Stimulated activated CD8-positive, alpha-beta memory T cell treated with anti-CD3 and anti-CD28 coated beads, Interleukin-15, amount 100 ng/mL, for 48 hours (primary cell): Measurements from ENCODE around the gene ADAM17.
A peak's percentile ranks its signal among the peaks of the same experiment; 100 is the strongest.
"Not testable (repeated sequence)": the region's sequence is repeated elsewhere in the genome, so short reads cannot be mapped to it uniquely, and the experiment has no call there.

ENCODE experiments used
- DNase-seq, 2 donors: peaks; one replicate each; pipeline ENCODE4 v3.0.0-alpha.2; 2020; ENCODE audit warnings: low read depth in 2 of 2

The ADAM17 gene

GRCh38 chr2:9519250-9519649 is 36.4 kb downstream of the ADAM17 start:
- DNase-seq, result no peak

- DNase-seq, result no peak
Measured at GRCh38 chr2:9518780-9519179, 36.9 kb downstream of the ADAM17 start.

- no peak for DNase-seq
Measured at GRCh38 chr2:9518163-9518562, 37.5 kb downstream of the ADAM17 start.

- no peak for DNase-seq
Measured at GRCh38 chr2:9517118-9517782, 38.4 kb downstream of the ADAM17 start.

- not testable (repeated sequence) for DNase-seq
Measured at GRCh38 chr2:9513946-9514345, 41.7 kb downstream of the ADAM17 start.

- DNase-seq, result no peak
Measured at GRCh38 chr2:9508931-9509330, 46.7 kb downstream of the ADAM17 start.

GRCh38 chr2:9498210-9498609 is 57.4 kb downstream of the ADAM17 start:
- no peak for DNase-seq

GRCh38 chr2:9497017-9497416 is 58.6 kb downstream of the ADAM17 start:
- no peak for DNase-seq

- DNase-seq, result no peak
Measured at GRCh38 chr2:9494081-9494480, 61.5 kb downstream of the ADAM17 start.

DNA sequence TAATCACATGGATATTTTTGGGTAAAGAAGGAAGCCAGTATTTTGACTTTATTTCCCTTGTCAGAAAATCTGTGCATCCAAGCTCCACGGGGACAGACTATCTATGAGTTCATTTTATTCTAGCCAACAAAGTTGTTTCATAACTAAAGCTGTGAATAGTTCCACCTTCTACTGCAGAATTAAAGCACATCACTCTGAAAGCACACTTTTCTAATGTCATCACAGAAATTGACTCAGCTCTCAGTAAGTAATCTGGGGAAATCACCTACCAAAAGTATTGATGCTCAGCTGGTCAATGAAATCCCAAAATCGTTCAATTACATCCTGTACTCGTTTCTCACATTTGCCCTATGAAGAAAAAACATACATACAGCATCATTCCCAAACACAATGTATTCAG is 62.2 kb downstream of the ADAM17 start:
- no peak for DNase-seq

- DNase-seq, result no peak
Measured at GRCh38 chr2:9492927-9493326, 62.7 kb downstream of the ADAM17 start.

DNA sequence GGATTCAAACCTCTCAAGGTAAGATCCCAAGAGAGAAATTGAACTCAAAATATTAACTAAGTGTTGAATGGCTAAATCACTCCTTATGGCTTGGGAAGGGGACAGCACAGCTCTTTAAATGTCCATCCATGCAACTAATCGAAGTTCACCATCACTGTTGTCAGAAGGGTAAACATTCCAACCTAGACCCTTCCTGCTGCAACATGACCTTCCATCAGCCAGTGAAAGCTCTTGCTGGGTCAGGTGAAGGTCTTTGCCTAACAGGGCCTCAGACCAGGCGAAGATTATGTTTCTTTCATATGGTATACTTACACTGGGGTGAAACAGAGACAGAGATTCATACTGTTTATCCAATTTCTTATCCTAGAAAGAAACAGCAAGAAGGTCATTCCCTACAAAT is 64.8 kb downstream of the ADAM17 start:
- DNase-seq, result no peak

DNA sequence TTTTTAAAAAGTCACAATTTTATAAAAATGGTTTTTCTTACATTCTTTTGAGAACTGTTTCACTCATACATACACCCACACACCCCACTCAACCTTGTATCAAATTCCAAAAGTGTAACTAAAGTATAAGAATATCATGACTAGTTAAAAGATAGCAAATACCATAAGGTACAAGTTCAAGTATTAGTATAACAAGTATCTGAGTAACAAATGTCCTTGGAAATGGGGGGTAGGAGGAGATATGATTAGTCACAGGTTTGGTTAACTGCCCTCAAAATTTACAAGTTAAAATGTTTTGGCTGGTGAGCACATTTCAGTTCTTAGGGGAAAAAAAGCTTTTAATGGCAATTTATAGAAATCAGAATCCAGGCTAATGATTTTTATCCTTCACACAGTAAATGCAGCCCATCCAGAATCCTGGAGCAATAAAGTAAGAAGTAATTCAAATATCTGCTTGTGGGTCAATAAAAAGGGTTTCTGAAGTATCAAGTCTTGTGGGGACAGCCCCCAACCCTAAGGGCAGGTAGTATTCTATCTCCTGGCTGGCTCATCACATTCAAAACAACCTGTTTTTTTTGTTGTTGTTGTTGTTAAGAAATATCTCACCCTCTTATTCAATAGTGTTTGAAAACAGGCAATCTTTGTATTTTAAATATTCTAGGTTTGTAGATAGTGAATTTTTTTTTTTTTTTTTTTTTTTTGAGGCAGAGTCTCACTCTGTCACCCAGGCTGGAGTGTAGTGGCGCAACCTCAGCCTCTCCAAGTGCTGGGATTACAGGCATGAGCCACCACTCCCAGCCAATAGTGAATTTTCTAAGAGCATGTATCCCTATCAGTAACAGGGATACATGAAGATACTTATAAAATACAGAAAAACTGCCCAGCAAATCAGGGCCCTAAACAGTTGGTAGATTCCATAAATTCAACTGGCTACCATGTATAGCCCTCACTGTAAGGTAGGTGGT is 66.8 kb downstream of the ADAM17 start:
- DNase-seq, result no peak

DNA sequence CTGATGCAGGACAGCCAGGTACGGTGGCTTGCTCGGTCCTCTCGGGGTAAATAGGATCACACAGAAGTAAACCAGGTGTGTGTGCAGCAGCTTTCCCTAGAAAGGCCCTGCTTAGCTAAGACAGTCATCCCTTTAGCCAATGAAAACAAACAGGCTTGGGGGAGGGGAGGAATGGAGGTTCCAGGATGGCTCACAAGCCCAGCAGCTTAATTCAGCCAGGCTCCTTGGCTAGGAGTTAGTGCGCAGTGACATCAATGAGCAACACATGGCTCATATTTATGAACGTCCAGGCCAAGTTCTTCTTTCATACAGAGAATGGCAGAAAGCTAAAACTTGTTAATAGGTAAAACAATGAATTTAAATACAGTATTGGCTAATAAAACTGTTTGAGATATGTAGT is 71.1 kb downstream of the ADAM17 start:
- DNase-seq, result no peak

DNA sequence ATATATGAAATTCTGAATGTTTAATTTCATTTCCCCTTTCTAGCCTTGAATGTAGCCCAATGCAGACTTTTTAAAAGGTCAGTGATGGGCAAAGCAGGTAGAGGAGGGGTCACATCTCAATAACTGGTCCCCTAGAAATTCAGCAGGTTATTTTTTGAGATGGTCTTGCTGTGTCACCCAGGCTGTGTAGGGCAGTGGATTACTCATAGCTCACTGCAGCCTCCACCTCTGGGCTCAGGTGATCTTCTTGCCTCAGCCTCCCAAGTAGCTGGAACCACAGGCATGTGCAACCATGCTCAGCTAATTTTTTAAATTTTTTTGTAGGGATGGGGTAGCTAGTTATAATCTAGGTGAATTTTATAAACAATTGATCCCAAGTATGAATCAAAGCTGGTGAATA is 72.5 kb downstream of the ADAM17 start:
- no peak for DNase-seq

DNA sequence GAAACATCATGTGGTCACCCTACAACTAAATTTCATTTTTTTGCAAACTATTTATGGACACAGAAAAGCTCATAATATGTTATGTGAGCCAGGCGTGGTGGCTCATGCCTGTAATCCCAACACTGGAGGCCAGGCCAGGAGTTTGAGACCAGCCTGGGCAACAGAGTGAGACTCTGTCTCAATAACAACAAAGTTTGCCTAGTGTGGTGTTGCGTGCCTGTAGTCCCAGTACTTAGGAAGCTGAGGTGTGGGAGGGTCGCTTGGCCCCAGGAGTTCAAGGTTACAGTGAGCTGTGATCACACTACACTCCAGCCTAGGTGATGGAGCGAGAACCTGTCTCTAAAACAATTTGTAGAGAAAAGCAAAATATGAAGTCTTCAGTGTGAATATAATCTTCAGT is 75.5 kb downstream of the ADAM17 start:
- DNase-seq, result no peak

GRCh38 chr2:9478526-9478925 is 77.1 kb downstream of the ADAM17 start:
- DNase-seq, result no peak

GRCh38 chr2:9477914-9478313 is 77.7 kb downstream of the ADAM17 start:
- DNase-seq, result no peak

DNA sequence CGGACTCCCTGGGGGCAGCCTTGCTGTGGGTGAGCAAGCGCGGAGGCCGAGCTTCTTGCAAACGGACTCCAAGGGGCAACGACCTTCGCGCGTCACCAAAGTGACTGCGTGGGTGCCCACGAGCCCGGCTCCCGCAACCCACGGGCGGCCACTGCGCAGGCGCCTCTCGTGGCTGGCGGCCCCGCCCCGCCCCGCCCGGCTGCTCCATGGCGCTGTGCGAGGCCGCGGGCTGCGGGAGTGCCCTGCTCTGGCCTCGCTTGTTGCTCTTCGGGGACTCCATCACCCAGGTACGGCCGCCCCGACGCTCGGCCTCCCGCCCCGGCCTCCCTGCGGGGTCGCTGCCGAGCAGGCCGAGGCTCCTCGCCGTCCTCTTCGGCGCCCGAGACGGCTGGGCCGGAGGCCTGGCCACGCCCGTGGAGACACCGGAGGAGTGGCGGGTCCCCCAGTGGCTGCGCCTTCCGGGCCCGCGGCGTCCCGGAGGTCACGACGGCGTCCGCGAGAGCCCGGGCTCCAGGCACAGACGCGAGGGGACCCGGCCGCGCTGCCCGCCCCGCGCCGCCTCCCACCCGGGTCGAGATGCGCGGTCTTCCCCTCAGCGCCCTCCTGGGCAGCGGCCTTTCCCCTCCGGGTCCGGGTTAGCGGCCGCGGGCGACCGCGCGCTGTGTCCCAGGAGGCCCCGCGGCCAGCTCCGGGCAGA is 81.1 kb downstream of the ADAM17 start, which contains the start of gene IAH1:
Gene IAH1 (plus strand): TSS at position 191 of the 697 bp plus-strand sequence. CDS start 16 bp downstream, at position 207.
- peak; percentile 57 to 58 for DNase-seq

GRCh38 chr2:9473985-9474360 is 81.7 kb downstream of the ADAM17 start:
- DNase-seq, result peak in 1 of 2 donors; percentile 48

- no peak for DNase-seq
Measured at GRCh38 chr2:9473308-9473984, 82.2 kb downstream of the ADAM17 start.

GRCh38 chr2:9472511-9472910 is 83.1 kb downstream of the ADAM17 start:
- DNase-seq, result no peak
